Gastrocnemius medialis (tissue), 4 donors: ENCODE data around the gene AGPS.

Source experiments
- CTCF ChIP-seq, 5 experiments: fragments of 450-650 bp in 3 of 5; fragments of 200-600 bp in 2 of 5; sonication (generic) in 2 of 5; IDR thresholded peaks in 4 of 5; conservative IDR thresholded peaks in 1 of 5; 1 replicate in 4 of 5; 2 replicates in 1 of 5; pipeline ENCODE4 v1.5.1; 2016 to 2019; ENCODE audit warnings: antibody characterized with exemption in 5 of 5, mild to moderate bottlenecking in 3 of 5, moderate library complexity in 3 of 5
- POLR2A ChIP-seq, 2 donors: fragments of 450-650 bp; IDR thresholded peaks; one replicate each; pipeline ENCODE4 v1.6.1; 2017; ENCODE audit warnings: antibody characterized with exemption in 2 of 2, mild to moderate bottlenecking in 2 of 2, moderate library complexity in 2 of 2

- TF ChIP-seq POLR2A (IDR thresholded peaks at IDR 0.05): no peak
- TF ChIP-seq CTCF (IDR thresholded peaks at IDR 0.05 in 4 of 5, conservative IDR thresholded peaks at IDR 0.05 in 1 of 5): no peak
These were observed 39.4 kb upstream of the AGPS start for GRCh38 chr2:177353187-177353478.
